NCI-H2171 treated with DMSO at 0.1 percent for 48 hours (cell line): Measurements from ENCODE around the gene HOXB1.

ENCODE experiments used
- DNase-seq: peaks from one replicate; lab custom pipeline; 2025; lab: John Stamatoyannopoulos, UW

The HOXB1 gene

DNA sequence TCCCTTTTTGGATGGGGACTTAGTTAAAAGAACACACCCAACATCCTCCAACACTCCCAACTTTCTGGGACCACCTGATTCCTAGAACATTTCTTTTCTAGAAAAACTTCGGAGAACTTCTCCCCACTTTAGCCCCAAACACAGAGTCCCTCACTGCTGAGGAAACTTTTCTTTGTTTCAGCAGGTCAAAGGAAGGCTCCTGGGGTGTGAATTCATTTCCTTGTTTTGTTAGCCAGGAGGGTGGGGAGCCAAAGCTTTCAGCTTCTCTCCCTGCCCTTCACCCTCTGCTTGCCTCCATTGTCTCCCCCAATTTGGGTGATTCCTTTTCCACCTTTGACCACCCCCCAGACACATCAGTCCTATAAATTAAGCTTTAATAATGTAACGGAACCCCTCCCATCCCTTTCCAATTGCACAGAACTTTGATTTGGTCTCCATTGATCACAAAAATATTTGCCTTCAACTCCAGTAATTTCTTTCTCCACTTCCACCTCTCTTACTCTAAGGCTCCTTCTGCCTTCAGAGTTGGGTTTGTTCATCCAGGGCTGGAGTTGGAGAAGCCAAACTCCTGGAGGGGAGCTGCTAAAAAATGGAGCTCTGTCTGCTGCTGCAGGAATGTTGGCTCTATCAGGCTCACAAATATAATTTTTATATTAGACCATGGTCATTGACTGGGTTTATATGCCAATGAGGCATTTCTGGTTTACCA lies 37.0 kb upstream of the HOXB1 start:
- no peak for DNase-seq

- no peak for DNase-seq
Measured at GRCh38 chr17:48567209-48567608, 36.4 kb upstream of the HOXB1 start.

DNA sequence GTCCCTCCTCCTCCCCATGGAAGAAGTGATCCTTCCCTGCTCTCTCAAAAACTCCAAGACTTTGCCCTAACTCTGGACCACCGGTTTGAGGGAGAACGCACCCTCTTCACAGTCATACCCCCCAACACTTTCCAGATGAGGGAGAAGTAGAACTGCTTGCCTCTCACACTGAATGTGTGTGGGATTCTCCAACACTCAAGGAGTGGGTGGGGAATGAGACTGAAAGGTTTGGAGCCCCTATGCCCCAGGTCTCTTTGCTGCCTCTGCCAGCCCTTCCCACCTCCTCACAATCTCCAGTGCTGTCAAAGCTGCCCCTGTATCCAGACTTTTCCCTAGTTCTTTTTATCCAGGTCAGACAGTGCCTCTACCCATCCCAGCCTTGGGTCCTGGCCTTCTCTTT lies 35.9 kb upstream of the HOXB1 start:
- DNase-seq, result no peak

DNA sequence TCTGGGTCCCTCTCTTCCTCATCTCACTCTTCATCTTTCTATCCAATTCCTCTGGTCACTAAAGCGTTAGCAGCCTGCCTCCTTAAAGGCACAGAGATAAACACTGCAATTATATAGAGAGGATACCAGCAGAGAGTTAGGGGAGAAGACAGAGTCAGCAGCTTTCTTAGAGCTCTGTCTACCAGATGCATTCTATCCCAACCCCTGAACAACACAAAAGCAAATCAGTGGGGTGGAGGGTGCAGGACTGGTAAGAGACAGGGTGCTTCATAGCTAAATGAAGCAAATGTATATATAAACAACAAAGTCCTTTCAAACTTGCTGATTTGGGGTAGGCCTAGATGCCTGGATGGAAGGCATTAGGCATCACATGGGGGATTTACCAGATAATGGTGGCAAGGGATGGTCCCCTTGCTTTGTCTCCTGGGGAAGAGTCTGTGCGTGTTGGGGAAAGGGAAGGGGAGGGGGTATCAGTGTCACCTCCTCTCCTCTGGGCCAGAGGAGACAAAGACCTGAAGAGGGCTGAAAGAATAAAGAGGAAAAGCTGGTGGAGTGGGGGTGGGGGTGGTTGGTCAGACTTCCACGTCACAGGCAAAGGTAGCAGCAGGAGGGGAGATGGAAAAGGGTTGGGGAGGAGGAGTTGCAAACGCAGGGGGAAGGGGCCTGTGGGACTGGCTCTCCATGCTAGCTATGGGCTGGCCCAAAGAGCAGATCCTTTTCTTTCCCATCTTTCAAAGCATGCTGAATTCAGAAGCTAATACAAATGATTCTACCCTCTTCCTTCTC lies 35.3 kb upstream of the HOXB1 start:
- no peak for DNase-seq

GRCh38 chr17:48565022-48565554 lies 34.3 kb upstream of the HOXB1 start:
- no peak for DNase-seq

- no peak for DNase-seq
Measured at GRCh38 chr17:48564188-48565021, 33.6 kb upstream of the HOXB1 start.

DNA sequence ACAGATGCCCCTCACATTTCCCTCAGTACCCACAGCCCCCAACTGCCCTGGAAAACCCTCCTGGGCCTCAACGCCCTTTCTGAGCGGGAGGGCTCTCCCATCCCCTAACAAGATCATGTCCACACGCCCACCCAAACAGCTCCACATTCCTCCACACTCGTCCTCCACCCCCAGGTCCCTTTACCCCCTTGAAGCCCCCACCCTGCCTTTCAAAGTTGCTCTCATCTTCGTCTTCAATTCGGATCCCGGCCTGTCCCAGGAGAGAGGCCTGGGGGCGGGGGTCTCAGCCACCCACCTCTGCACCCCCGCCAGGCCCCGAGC lies 33.0 kb upstream of the HOXB1 start:
- no peak for DNase-seq

DNA sequence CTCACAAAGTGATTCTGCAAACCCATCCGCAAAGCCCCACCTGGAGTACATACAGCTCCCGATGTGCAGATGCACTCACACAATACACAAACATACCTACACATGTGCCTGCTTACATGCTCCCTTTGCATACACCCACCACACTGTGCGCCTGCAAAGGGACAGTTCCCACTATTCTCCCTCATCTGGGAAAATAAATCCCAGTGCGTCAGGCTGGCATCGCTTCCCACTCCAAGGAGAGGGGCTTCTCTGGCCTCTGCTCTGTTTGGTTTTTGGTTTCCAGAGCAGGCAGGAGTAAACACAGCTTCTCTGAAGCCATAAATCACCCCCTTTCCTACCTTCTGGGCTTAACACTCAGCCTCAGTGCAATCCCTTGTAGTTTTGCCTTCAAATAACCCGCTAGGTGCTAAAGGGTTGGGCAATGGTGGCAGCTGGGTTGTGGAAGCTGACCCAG lies 32.6 kb upstream of the HOXB1 start:
- no peak for DNase-seq

GRCh38 chr17:48562934-48563333 lies 32.1 kb upstream of the HOXB1 start:
- DNase-seq, result no peak

DNA sequence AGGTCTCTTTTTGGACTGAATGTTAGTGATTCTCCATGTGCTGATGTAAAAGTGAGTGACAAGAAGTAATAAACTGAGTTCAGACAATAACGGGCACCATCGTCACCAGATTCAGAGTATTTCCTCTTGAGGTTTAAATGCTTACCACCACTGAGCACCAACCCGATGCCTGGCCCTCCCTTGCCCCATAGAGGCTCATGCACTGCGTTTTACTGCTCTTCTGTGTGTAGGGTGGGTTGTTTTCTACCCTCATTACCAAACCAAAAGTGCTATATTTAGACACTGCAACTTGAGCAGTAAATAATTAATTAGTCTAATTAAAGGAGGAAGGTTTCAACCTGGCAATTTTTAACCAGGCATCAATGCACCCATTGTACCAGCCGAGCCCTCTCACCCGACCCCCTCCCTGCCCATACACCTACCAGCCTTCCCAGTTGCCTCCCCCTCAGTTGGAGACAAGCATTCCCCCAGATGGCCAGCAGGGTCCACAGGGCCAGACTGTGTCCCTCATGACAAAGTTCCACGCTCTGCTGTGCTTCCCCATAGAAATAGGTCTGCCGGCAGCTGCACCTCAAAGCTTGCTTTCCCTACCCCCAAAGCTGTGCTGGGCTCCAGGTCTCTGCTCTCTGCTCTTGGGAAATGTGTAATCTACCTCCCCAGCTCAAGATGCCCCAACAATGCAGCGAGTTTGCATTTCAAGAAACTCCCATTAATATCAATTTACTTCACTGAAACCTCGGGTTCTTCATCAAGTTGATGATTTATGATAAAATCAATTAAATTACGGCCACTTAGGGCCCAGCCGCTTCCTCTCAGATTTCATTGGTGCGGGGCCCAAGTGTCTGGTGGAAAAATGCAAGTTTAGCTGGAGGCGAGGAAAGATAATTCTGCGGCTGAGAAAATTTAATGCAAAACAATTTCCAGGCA lies 31.3 kb upstream of the HOXB1 start:
- DNase-seq, result no peak

GRCh38 chr17:48559840-48560817 lies 29.3 kb upstream of the HOXB1 start:
- no peak for DNase-seq

DNA sequence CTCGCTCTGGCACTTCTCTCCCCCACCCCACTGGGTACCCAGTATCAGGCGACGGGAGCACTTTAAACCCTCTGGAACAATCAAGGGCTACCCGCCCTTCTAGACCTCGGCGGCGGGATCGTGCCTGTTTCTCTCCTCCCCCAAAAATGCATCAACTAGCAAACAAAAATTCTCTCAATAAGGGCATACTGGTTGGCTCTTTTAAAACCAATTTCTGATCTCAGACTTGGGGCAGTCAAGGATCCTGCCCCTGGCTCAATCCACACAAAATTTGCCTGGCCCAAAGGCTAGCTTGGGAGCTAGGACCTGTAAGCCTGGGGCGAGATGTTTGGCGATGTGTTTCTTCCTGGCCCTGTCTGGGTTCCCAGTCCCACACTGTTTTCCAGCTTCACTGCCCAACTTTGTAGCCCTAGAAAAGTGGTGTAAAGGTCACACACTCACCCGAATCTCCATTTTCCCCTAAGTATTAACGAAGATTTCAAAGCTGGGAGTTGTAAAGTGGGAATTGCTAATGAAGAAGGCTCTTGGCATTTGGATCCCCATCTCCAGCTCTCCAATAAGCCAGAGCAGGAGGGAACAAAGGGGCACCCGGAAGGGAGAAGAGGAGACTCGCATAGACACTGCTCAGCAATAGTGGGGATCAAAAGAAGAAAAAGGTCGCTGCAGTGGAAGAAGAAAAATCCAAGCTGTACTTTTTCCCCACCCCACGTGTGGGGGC lies 28.5 kb upstream of the HOXB1 start:
- no peak for DNase-seq

DNA sequence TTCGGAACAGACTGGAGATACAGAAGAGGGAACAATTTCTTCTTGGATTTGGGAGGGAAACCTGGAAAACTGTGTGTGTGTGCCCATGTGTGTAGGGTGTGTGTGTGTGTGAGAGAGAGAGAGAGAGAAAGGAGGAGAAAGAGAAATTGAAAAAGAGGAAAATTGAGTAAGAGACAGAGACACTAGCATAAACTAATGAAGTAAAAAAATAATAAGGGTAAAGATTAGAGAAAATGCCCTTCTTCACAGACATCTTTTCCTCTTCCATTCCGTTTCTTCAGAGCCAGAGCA lies 28.0 kb upstream of the HOXB1 start:
- no peak for DNase-seq

GRCh38 chr17:48558057-48558830 lies 27.4 kb upstream of the HOXB1 start:
- DNase-seq, result no peak

DNA sequence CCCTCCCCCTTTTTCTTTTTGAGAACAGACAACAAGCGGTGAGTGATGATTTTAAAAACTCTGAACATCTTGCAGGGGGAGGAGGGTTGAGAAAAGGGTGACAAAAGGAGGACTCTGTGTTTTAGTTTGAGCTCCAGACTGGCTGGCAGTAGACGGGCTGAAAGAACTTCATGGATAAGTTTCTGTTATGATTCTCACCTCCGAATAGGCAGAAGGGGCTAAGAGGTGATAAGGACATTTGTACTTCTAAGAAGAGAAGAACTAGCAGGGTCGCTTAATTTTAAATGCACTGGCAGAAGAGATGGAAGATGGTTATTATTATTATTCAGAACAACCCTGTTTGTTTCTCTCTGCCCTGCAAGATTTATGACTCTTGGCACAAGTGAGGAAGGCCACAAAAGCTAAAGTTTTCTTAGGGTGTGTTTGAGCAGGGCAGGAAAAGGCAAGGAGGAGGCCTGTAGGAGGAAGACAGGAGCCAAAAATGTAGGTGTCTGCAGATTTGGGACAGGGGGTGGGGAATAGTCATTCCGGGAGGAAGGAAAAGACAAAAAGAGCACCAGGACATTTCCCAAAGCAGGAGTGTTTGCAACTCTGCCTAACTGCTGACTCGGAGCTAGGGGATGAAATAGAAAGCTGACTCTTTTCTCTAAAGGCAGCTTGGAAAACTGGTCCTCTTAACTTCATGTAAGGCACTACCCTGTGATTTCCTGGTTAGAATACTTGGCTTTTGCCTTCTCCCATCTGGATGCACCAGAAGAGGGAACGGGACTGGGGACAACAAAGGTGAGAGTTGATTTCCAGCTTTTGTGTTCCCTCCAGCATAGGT lies 26.0 kb upstream of the HOXB1 start:
- DNase-seq, result no peak

DNA sequence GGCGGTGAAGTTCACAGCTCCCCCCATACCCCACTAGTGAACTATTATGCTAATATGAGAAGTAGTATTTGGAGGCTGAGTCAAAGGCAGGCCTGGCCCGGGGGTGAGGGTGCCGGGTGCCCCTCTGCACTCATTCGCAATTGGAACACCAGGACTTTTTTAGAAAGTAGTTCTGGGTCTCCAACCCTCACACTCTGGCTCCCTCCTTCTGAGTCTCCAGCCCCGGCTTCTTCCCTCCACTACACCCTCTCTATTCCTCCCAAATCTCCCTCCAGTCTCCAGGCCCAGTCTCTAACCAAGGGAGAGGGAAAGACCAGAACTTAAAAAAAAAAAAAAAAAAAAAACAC lies 25.4 kb upstream of the HOXB1 start:
- no peak for DNase-seq

DNA sequence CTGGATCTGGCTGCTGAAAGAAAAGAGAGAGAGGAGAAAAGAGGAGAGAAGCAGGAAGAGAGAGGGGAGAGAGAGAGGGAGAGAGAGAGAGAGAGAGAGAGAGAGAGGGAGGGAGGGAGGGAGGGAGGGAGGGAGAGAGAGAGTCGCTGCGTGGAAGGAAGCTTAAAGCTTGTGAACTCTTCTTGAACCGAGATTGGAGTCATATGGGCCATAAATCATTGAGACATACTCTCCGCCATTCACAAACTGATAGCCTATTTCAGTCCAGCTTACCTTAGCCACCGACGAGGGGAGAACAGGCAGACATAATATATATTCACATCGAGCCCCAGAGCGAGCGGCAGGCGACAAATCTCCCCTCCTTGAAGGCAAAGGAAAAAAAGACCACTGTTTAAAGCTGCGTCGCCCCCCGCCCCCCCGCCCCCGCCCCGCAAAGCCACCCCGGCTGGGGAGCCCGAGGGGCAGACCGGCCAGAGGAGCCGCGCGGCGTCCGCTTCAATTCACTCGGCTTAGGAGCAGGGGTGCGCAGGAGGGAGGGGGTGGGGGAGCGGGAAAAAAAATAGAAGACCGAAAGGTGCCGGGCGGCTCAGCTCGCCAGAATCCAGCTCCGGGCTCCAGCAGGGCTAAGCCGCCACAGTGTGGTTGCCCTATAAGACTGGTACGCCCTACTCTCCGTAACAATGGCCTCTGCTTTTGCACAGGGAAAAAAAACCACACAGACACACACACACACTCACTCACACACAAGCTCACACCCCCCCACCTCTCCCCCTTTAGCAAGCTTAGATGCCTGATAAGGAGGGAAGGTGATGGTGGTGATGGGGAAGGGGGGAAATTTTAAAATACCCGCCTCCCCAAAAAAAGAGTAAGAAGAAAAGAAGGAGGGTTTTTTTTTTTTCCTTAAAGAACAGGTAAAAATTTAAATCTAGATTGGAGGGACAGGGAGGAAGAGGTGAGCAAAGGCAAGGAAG lies 24.7 kb upstream of the HOXB1 start:
- DNase-seq, result no peak
